ENCODE results near the gene RIN3.

The RIN3 gene

DNA sequence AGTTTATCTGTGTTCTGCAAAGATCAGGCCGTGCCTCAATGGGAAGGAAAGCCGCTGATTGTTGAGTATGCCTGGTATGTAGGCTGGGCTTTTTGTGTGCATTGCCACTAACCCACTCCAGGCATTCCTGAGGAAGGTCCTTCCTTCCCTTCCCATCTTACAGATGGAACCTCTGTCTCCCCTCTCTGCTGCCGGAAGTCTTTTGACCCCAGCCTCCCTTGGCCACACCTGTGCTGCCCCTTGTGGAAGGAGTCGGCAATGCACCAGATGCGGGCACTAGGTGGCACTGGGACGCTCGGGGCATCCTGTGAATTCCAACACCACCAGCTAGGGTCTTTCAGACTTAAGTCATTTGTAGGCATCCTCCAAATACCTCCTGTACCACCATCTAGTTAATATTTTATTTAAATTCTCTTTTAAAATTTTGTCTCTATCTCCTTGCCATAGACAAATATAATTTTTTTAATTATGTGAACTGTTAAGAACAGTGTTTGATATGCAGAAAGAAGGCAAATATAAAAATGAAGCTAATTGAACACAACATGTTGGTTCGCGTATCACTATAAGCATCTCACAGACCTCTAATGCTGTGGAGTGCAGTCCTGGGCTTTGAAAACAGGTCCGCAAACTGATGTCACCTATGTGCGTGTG, 99.6 kb downstream of the RIN3 start:
- DNase-seq (ENCODE audit: extremely low read depth, low read depth): no peak

DNA sequence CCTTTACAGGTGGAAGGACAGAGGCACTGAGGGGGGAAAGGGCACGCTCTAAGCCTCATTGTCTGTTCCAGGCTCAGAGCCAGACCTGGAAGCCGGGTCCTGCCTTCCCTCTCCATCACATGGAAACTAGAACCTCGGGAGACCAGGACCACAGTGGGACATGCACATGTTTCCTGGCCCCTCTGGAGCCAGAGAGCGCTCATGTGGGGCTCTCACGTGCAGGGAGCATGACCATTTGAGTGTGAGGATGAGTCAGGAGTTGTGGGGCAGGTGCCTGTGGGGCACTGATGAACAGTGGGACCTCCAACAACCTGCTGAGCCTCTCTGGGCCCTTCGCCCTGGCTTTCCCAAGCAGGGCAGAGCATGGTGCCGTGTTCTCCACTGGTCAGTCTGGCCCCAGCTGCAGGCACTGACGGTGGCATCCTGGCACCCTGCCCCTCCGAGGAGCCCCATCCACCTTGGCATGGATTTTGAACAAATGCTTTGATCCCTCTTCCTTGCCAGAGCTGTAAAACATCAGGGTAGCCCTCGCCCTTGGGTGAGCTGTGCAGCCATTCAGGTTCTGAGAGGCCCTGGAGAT, 100.2 kb downstream of the RIN3 start:
- TF ChIP-seq, protein P1, sequence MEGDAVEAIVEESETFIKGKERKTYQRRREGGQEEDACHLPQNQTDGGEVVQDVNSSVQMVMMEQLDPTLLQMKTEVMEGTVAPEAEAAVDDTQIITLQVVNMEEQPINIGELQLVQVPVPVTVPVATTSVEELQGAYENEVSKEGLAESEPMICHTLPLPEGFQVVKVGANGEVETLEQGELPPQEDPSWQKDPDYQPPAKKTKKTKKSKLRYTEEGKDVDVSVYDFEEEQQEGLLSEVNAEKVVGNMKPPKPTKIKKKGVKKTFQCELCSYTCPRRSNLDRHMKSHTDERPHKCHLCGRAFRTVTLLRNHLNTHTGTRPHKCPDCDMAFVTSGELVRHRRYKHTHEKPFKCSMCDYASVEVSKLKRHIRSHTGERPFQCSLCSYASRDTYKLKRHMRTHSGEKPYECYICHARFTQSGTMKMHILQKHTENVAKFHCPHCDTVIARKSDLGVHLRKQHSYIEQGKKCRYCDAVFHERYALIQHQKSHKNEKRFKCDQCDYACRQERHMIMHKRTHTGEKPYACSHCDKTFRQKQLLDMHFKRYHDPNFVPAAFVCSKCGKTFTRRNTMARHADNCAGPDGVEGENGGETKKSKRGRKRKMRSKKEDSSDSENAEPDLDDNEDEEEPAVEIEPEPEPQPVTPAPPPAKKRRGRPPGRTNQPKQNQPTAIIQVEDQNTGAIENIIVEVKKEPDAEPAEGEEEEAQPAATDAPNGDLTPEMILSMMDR (IDR thresholded peaks at IDR 0.05; ENCODE audit: low read depth, low read length): no peak

More for the DNA sequence above, 99.6 kb downstream of the RIN3 start:
- TF ChIP-seq, protein P1 (IDR thresholded peaks at IDR 0.05; ENCODE audit: low read depth, low read length): peak; percentile 61

DNA sequence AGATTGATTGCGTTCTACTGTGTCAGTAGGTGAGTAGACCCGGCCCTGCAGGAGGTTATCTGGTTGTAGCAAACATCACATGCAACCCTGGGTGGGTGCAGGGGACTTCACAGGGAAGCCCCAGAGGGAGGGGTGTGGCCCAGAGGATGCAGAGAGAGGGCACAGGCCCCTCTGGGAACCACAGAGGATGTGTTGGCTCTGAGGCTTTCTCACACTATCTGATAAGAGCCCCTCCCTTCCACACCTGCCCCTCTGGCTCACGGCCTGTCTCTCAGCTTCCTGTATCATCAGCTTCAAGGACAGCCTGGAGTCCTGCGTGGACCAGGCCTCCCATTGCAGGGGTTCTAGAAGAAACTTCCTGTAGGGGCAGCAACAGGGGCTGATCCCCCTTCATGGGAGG, 101.9 kb downstream of the RIN3 start:
- DNase-seq (ENCODE audit: extremely low read depth, low read depth): no peak
- TF ChIP-seq, protein P1 (IDR thresholded peaks at IDR 0.05; ENCODE audit: low read depth, low read length): no peak

More for the DNA sequence above, 100.2 kb downstream of the RIN3 start:
- DNase-seq (ENCODE audit: extremely low read depth, low read depth): no peak

GRCh38 chr14:92616178-92616577, 102.6 kb downstream of the RIN3 start:
- TF ChIP-seq, protein P1 (IDR thresholded peaks at IDR 0.05; ENCODE audit: low read depth, low read length): no peak
- no peak for DNase-seq (ENCODE audit: extremely low read depth, low read depth)

DNA sequence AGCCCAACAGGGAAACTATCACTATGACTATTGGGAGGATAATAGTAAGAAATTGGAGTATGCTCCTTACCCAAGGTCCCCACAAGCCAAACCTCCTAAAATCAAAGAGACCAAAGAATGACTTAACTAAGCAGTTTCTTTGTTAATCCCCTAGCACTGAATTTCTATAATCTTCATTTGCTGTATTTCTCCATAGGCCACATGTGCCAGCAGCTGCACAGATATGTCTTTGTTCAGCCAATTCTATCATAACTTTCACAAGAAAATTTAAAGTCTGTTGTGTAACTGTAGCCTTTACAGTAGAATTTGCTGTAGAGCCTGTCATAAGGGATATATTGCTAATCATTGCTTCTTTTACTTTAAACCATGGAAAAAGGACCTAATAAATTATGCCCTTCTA, 104.0 kb downstream of the RIN3 start:
- TF ChIP-seq, protein P1 (IDR thresholded peaks at IDR 0.05; ENCODE audit: low read depth, low read length): no peak
- no peak for DNase-seq (ENCODE audit: extremely low read depth, low read depth)

DNA sequence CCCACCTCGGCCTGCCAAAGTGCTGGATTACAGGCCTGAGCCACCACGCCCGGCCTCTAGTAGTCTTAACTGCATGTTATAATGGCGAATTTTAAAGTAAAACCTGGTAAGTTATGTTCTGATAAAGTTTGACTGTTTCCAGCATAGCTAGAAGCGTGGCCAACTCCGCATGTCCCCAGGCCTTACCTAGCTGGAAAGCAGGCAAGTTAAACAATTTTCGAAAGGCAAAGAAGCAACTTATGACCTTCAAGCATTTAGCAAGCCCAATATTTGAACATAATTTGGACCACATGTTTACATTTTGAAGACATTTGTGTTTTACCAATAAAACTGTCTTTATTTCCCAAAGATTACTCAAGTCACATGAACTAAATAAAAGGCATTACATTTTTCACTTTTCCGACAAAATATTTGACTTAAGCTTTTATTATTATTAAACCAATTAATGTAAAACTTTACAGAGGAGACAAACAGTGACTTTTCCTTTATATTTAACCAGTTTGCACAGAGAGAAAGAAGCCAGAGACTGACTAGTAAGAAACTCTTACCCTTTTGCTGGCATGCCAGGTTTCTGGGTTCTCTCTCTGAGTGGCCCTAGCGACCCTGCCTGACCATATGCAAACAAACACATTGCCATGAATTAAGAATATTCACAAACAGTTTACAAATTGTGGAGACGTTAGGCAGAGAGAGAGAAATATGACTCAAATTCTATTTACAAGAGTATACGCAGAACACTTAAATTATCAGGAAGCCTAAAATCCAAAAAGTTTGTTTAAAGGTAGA, 106.3 kb downstream of the RIN3 start:
- DNase-seq (ENCODE audit: extremely low read depth, low read depth): peak; percentile 43
- TF ChIP-seq, protein P1 (IDR thresholded peaks at IDR 0.05; ENCODE audit: low read depth, low read length): no peak

DNA sequence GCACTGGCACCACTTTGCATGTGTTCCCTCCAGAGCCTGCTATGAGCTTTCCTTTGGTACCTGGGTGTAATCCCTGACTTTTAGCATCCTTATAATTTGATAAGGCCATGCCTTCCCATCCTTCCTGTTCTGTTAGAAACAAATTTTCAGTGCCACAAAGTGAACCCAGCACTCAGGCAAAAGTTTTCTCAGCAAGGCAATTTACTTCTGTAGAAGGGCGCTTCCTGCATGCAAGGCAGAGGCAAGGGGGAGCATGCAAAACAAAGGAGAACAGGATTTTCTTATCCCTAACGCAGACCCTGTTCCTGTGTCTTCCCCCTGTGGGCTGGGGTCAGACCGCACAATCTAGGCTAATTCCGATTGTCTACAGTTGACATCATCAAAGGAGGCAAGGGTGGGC, 108.7 kb downstream of the RIN3 start:
- TF ChIP-seq, protein P1 (IDR thresholded peaks at IDR 0.05; ENCODE audit: low read depth, low read length): no peak
- DNase-seq (ENCODE audit: extremely low read depth, low read depth): no peak
